Mammary epithelial cell (primary cell): ENCODE measurements around the gene RTL5.

Experiments used
- CTCF ChIP-seq, 2 donors: IDR thresholded peaks in 1 of 2; conservative IDR thresholded peaks in 1 of 2; 2 replicates each; pipeline ENCODE4 v1.5.1; 2011 to 2012; ENCODE audit warnings: inconsistent platforms in 2 of 2, low read length in 2 of 2, mild to moderate bottlenecking in 2 of 2, control low read depth in 1 of 2, low read depth in 1 of 2; ENCODE audit not compliant: insufficient read depth in 1 of 2; ENCODE audit errors: extremely low read depth in 1 of 2
- EZH2 ChIP-seq: IDR thresholded peaks from 2 replicates; pipeline ENCODE4 v1.6.1; 2012; ENCODE audit warnings: low read length, inconsistent platforms, borderline replicate concordance

GRCh38 chrX:72097098-72097497 is 34.6 kb downstream of the RTL5 start:
- TF ChIP-seq CTCF (conservative IDR thresholded peaks at IDR 0.05 in 1 of 2, IDR thresholded peaks at IDR 0.05 in 1 of 2; ENCODE audit: extremely low read depth in 1 of 2, insufficient read depth in 1 of 2, low read depth in 1 of 2, low read length in 2 of 2) (no peak), EZH2 (no peak)
